Right lobe of liver (tissue), 6 donors: ENCODE measurements around the gene MT1G. TPM values are rescaled to one million over a fixed set of nuclear protein-coding genes. Genes with fewer than 3 reads are reported as not detected.
"Not testable (repeated sequence)": the region's sequence is repeated elsewhere in the genome, so short reads cannot be mapped to it uniquely, and the experiment has no call there.

Source experiments
- ATAC-seq, 4 donors: fragments of 200-7000 bp; cut with Tn5 transposase; one replicate each; pipeline ENCODE4 v1.9.1; 2020; ENCODE audit warnings: mild to moderate bottlenecking in 4 of 4, moderate library complexity in 4 of 4
- DNase-seq, 3 donors: peaks; one replicate each; pipeline ENCODE4 v3.0.0-alpha.2; 2020
- H3K27ac ChIP-seq, 3 donors: fragments of 200-600 bp; one replicate each; pipeline ENCODE4 v1.8.0; 2022
- H3K27me3 ChIP-seq, 2 donors: fragments of 200-600 bp; one replicate each; pipeline ENCODE4 v1.8.0; 2022
- H3K36me3 ChIP-seq, 4 donors: fragments of 200-600 bp; sonication (generic) in 1 of 4; one replicate each; pipeline versions ENCODE4 v1.5.1 to v1.8.0; 2017 to 2022; ENCODE audit warnings: control low read depth in 1 of 4
- H3K4me1 ChIP-seq, 4 donors: fragments of 200-600 bp; sonication (generic) in 1 of 4; one replicate each; pipeline versions ENCODE4 v1.5.1 to v1.8.0; 2017 to 2022; ENCODE audit warnings: control low read depth in 1 of 4
- H3K4me3 ChIP-seq, 3 donors: fragments of 200-600 bp; one replicate each; pipeline ENCODE4 v1.8.0; 2022
- H3K9me3 ChIP-seq, 4 donors: fragments of 200-600 bp; sonication (generic) in 1 of 4; one replicate each; pipeline versions ENCODE4 v1.5.1 to v1.8.0; 2017 to 2022; ENCODE audit warnings: control low read depth in 1 of 4
- CTCF ChIP-seq, 4 donors: fragments of 200-600 bp in 3 of 4; fragments of 450-650 bp in 1 of 4; IDR thresholded peaks; one replicate each; pipeline versions ENCODE4 v1.5.1 to v1.8.0; 2016 to 2022; ENCODE audit warnings: antibody characterized with exemption in 4 of 4, mild to moderate bottlenecking in 2 of 4
- POLR2A ChIP-seq: fragments of 450-650 bp; IDR thresholded peaks from one replicate; pipeline ENCODE4 v1.6.1; 2017; ENCODE audit warnings: antibody characterized with exemption, mild to moderate bottlenecking
- WGBS: methylation state at CpG from one replicate; pipeline ENCODE4 v1.1.6; 2018; ENCODE audit warnings: low coverage, low lambda C conversion rate; ENCODE audit not compliant: insufficient coverage; ENCODE audit errors: missing lambda C conversion rate; 5-methylcytosine and 5-hydroxymethylcytosine counted together
- intact Hi-C, 2 donors: fragments of 100-400 bp; cut with DNase I; formaldehyde crosslinking; loops; one replicate each; pipeline versions ENCODE4 v1.11.2 to v1.14.1; 2022
- total RNA-seq, 6 experiments: library from RNA; depleted of rRNA in 2 of 6; stranded (reverse); fragments of >200 nt in 2 of 6; fragmentation: NEBNext Ultra II Directional in 3 of 6; extraction: Animal tissue kit (Norgen Biotek cat#: 25700) in 3 of 6; gene quantifications; one replicate each; pipeline versions ENCODE4 v1.1.0 to v1.2.4, GENCODE V29; 2016 to 2023
- donor health status: DM: no; HTN: yes; CAD: no.
- donor health status: DM: no; HTN: no; CAD: no.
- donor health status: DM: no; HTN: no; CAD: no.
- donor health status: DM: no; HTN: yes; CAD: no.
- donor health status: DM: no; HTN: yes; CAD: no.

The MT1G gene
- total RNA-seq, 6 experiments from 2014 or later: 490 to 8,056 (median 1,365) TPM

GRCh38 chr16:56626685-56627084, 41.2 kb downstream of the MT1G start:
- WGBS: 8% methylated on average over 4 of the region's 7 CpGs
- Histone ChIP-seq H3K4me1 (peaks cover 0 to 18% (median 2%) of the 10 kb centered on the region in 4 donors), H3K27ac (peak overlapping the region; percentile 93 to 96 (median 95)), H3K4me3 (peak overlapping the region; percentile 83 to 90 (median 85)), H3K27me3 (no peaks in the 10 kb centered on the region), H3K9me3 (no peaks in the 10 kb centered on the region), H3K36me3 (no peaks in the 10 kb centered on the region)
- peak in 3 of 4 donors; percentile 1 to 5 (median 3) for ATAC-seq
- no peak for DNase-seq
- TF ChIP-seq POLR2A (no peak), CTCF (IDR thresholded peaks at IDR 0.05) (no peak)
- intact Hi-C loops: no loop called here

GRCh38 chr16:56625943-56626654, 41.8 kb downstream of the MT1G start:
- peak; percentile 33 to 52 (median 42) for ATAC-seq
- TF ChIP-seq CTCF (IDR thresholded peaks at IDR 0.05): peak in 1 of 4 donors; percentile 11
- TF ChIP-seq POLR2A: peak; percentile 81
- intact Hi-C loops: no loop called here
- peaks cover 0 to 13% (median 5%) of the 10 kb centered on the region in 4 donors for H3K4me1 ChIP-seq
- H3K9me3 ChIP-seq: no peaks in the 10 kb centered on the region
- H3K27ac ChIP-seq: peak overlapping the region; percentile 93 to 96 (median 95)
- DNase-seq: no peak
- WGBS: 5% methylated on average over 8 of the region's 16 CpGs
- peak overlapping the region; percentile 83 to 90 (median 85) for H3K4me3 ChIP-seq
- H3K36me3 ChIP-seq: no peaks in the 10 kb centered on the region
- no peaks in the 10 kb centered on the region for H3K27me3 ChIP-seq

GRCh38 chr16:56625140-56625942, 42.5 kb downstream of the MT1G start, which contains the start of gene MT1E:
MT1E (plus strand) TSS chr16:56625781; CDS start chr16:56625852, 71 bp downstream.
- Histone ChIP-seq H3K4me3 (peak within 1 kb of the TSS; percentile 83 to 90 (median 85)), H3K27ac (peak within 1 kb of the TSS; percentile 93 to 96 (median 95)), H3K27me3 (no peaks in the 10 kb centered on the region), H3K9me3 (no peaks in the 10 kb centered on the region), H3K36me3 (no peaks in the 10 kb centered on the region), H3K4me1 (peaks cover 0 to 10% (median 4%) of the 10 kb centered on the region in 4 donors)
- TF ChIP-seq CTCF (IDR thresholded peaks at IDR 0.05): no peak
- TF ChIP-seq POLR2A: peak; percentile 98
- ATAC-seq (peak; percentile 79 to 92 (median 86)), DNase-seq (peak; percentile 80 to 92 (median 88))
- WGBS: 1% methylated on average over 11 of the region's 62 CpGs
- intact Hi-C loops: no loop called here

- DNase-seq (no peak), ATAC-seq (no peak)
- intact Hi-C loops: no loop called here
- H3K36me3 ChIP-seq: no peaks in the 10 kb centered on the region
- H3K9me3 ChIP-seq: no peaks in the 10 kb centered on the region
- peaks cover 0 to 11% (median 5%) of the 10 kb centered on the region in 4 donors for H3K4me1 ChIP-seq
- H3K27me3 ChIP-seq: no peaks in the 10 kb centered on the region
- no peak overlapping the region for H3K4me3 ChIP-seq
- no peak overlapping the region for H3K27ac ChIP-seq
- 95% methylated on average over 2 of the region's 2 CpGs for WGBS
- TF ChIP-seq POLR2A: no peak
- TF ChIP-seq CTCF (IDR thresholded peaks at IDR 0.05): no peak
These were observed 44.2 kb downstream of the MT1G start for GRCh38 chr16:56623637-56624036.

GRCh38 chr16:56623184-56623583, 44.7 kb downstream of the MT1G start:
- H3K9me3 ChIP-seq, ATAC-seq, H3K36me3 ChIP-seq, H3K27ac ChIP-seq, H3K27me3 ChIP-seq, H3K4me3 ChIP-seq, intact Hi-C loops, DNase-seq: not testable (repeated sequence)
- H3K4me1 ChIP-seq: peaks cover 0 to 16% (median 7%) of the 10 kb centered on the region in 4 donors
- WGBS: 83% methylated on average over 1 of the region's 5 CpGs

GRCh38 chr16:56621665-56622445, 46.0 kb downstream of the MT1G start:
- H3K4me3 ChIP-seq, H3K9me3 ChIP-seq, intact Hi-C loops, H3K27me3 ChIP-seq, ATAC-seq, DNase-seq, H3K36me3 ChIP-seq: not testable (repeated sequence)
- H3K4me1 ChIP-seq: peaks cover 0 to 22% (median 11%) of the 10 kb centered on the region in 4 donors
- peak overlapping the region in 2 of 3 donors; percentile 4 to 13 for H3K27ac ChIP-seq
- WGBS: 10% methylated on average over 1 of the region's 4 CpGs
